Measurements from ENCODE around the gene FGD6. TPM values are rescaled to one million over a fixed set of nuclear protein-coding genes. Genes with fewer than 3 reads are reported as not detected.

FGD6 gene
- total and polyA plus RNA-seq, 2 experiments from 2014 or later, result 12.9 to 32.4 TPM

DNA sequence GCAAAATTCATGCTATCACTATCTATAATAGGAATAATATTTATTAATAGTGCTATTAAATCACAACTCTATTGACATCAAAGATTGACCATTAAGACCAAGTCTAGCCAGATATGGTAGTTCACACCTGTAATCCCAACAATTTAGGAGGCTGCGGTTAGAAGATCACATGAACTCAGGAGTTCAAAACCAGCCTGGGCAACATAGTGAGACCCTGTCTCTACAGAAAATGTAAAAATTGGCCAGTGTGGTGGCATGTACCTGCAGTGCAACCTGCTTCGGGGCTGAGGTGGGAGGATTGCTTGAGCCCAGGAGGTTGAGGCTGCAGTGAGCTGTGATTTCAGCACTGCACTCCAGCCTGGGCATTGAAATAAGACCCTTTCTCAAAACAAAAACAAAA, 11.3 kb upstream of the FGD6 start:
- no peak overlapping the region for H3K4me2 ChIP-seq
- H3K4me3 ChIP-seq, result no peak overlapping the region
- peak overlapping the region; percentile 48; the same call in 1 of the 2 replicates for H3K27ac ChIP-seq (ENCODE audit: low read depth)
- ATAC-seq (no peak), DNase-seq (ENCODE audit: low spot score) (no peak)
- Mint-ChIP-seq H3K27me3 (ENCODE audit: insufficient read depth, low read depth, poor library complexity) (peaks cover 7% of the 10 kb centered on the region), H3K27ac (no peak overlapping the region), H3K9me3 (no peaks in the 10 kb centered on the region), H3K4me3 (no peak overlapping the region), H3K36me3 (ENCODE audit: low read depth) (peaks cover 23% of the 10 kb centered on the region), H3K4me1 (peaks cover 31% of the 10 kb centered on the region)
- H3K27me3 ChIP-seq (ENCODE audit: insufficient read depth), result no peaks in the 10 kb centered on the region
- H4K20me1 ChIP-seq (replicated peaks; ENCODE audit: insufficient read depth), result peaks cover 15% of the 10 kb centered on the region; the same call in 1 of the 2 replicates
- TF ChIP-seq CTCF (conservative IDR thresholded peaks at IDR 0.05; ENCODE audit: low read depth in 2 of 2) (no peak), ZNF331 (CRISPR knock-in tag; IDR thresholded peaks at IDR 0.05; ENCODE audit: low read depth) (no peak), STAT1 (IDR thresholded peaks at IDR 0.05; ENCODE audit: unreplicated experiment) (no peak), ZNF114 (CRISPR knock-in tag; IDR thresholded peaks at IDR 0.05) (no peak), ZNF462 (CRISPR knock-in tag; IDR thresholded peaks at IDR 0.05) (no peak), NANOG (IDR thresholded peaks at IDR 0.05; ENCODE audit: borderline replicate concordance) (no peak), EZH2phosphoT487 (IDR thresholded peaks at IDR 0.05; ENCODE audit: unreplicated experiment) (no peak), POLR2AphosphoS5 (IDR thresholded peaks at IDR 0.05; ENCODE audit: low read depth) (no peak), EZH2 (IDR thresholded peaks at IDR 0.05; ENCODE audit: low read depth, unreplicated experiment) (no peak), ETS1 (IDR thresholded peaks at IDR 0.05) (no peak), JUNB (IDR thresholded peaks at IDR 0.05; ENCODE audit: unreplicated experiment) (no peak), CREB1 (CRISPR knock-in tag; IDR thresholded peaks at IDR 0.05; ENCODE audit: low read depth) (no peak)
- TF ChIP-seq, protein P1, sequence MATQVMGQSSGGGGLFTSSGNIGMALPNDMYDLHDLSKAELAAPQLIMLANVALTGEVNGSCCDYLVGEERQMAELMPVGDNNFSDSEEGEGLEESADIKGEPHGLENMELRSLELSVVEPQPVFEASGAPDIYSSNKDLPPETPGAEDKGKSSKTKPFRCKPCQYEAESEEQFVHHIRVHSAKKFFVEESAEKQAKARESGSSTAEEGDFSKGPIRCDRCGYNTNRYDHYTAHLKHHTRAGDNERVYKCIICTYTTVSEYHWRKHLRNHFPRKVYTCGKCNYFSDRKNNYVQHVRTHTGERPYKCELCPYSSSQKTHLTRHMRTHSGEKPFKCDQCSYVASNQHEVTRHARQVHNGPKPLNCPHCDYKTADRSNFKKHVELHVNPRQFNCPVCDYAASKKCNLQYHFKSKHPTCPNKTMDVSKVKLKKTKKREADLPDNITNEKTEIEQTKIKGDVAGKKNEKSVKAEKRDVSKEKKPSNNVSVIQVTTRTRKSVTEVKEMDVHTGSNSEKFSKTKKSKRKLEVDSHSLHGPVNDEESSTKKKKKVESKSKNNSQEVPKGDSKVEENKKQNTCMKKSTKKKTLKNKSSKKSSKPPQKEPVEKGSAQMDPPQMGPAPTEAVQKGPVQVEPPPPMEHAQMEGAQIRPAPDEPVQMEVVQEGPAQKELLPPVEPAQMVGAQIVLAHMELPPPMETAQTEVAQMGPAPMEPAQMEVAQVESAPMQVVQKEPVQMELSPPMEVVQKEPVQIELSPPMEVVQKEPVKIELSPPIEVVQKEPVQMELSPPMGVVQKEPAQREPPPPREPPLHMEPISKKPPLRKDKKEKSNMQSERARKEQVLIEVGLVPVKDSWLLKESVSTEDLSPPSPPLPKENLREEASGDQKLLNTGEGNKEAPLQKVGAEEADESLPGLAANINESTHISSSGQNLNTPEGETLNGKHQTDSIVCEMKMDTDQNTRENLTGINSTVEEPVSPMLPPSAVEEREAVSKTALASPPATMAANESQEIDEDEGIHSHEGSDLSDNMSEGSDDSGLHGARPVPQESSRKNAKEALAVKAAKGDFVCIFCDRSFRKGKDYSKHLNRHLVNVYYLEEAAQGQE (IDR thresholded peaks at IDR 0.05; ENCODE audit: unreplicated experiment), result no peak
- no peaks in the 10 kb centered on the region; the same call in 1 of the 2 replicates for H3K36me3 ChIP-seq (ENCODE audit: insufficient read depth)
- no peaks in the 10 kb centered on the region for H3K9me2 ChIP-seq (ENCODE audit: insufficient read depth)
- no peak overlapping the region for H2AFZ ChIP-seq
- 0 out of 2 replicates have a peak, but pooled peaks cover 14% of the 10 kb centered on the region for H3K4me1 ChIP-seq (ENCODE audit: insufficient read depth)
- peaks cover 100% of the 10 kb centered on the region for H3K79me2 ChIP-seq (replicated peaks; ENCODE audit: insufficient read depth)
- no peaks in the 10 kb centered on the region for H3F3A ChIP-seq (replicated peaks; ENCODE audit: low read depth)
